ENCODE results near the gene GALNT2.

GRCh38 chr1:230109895-230110667, 43.0 kb downstream of the GALNT2 start:
- TF ChIP-seq CTCF (IDR thresholded peaks at IDR 0.05 in 2 of 3, conservative IDR thresholded peaks at IDR 0.05 in 1 of 3; ENCODE audit: insufficient read depth in 2 of 3, low read depth in 1 of 3, low read length in 3 of 3): no peak
- TF ChIP-seq PREB (CRISPR knock-in tag; IDR thresholded peaks at IDR 0.05): no peak
- no peak for TF ChIP-seq NR2C1 (IDR thresholded peaks at IDR 0.05)
- TF ChIP-seq NR2C1 (tag; IDR thresholded peaks at IDR 0.05): 0 out of 2 replicates have a peak, but pooled peaks have one; percentile 12
- no peak for TF ChIP-seq HNRNPL (IDR thresholded peaks at IDR 0.05; ENCODE audit: low read depth, low read length)
- no peak for TF ChIP-seq BACH1 (tag; IDR thresholded peaks at IDR 0.05)
- TF ChIP-seq NFYB (IDR thresholded peaks at IDR 0.05; ENCODE audit: extremely low read depth, insufficient read length): no peak
- no peak for TF ChIP-seq ETS1 (conservative IDR thresholded peaks at IDR 0.05; ENCODE audit: control insufficient read depth, low read depth, low read length)
- no peak for TF ChIP-seq TARDBP (IDR thresholded peaks at IDR 0.05)
- TF ChIP-seq POLR2A (conservative IDR thresholded peaks at IDR 0.05): no peak
- no peak for TF ChIP-seq DPF2 (IDR thresholded peaks at IDR 0.05)

Measured in K562 (cell line).